ENCODE measurements around the gene CD72. TPM values are rescaled to one million over a fixed set of nuclear protein-coding genes. Genes with fewer than 3 reads are reported as not detected.

Gene CD72
- total RNA-seq (2022) (1.6 and 1.8 TPM in 2 replicates), Bru-seq, nascent RNA (percentile 26 among the genes with signal in this experiment), BruChase-seq, experiment 1, labeled RNA remaining after a 6-hour chase (percentile 44 among the genes with signal in this experiment), BruChase-seq, experiment 2, labeled RNA remaining after a 2-hour chase (percentile 36 among the genes with signal in this experiment)
- long read RNA-seq, partial matches to known transcripts: 1 of 1 reads
- long read RNA-seq, other reads (novel, unspliced or antisense): 0 of 1 reads

GRCh38 chr9:35618325-35618727 lies at the start of gene CD72:
TSS of gene CD72 (minus strand) at chr9:35618413. CDS start at chr9:35618303, 110 bp downstream.
- TF ChIP-seq CTCF (IDR thresholded peaks at IDR 0.05; ENCODE audit: unreplicated experiment): no peak
- no TSS peak for BruUV-seq (replicated peaks)
- peaks cover 48% of the 10 kb centered on the region for H3K27me3 Mint-ChIP-seq (ENCODE audit: insufficient read depth, unreplicated experiment)
- no peaks in the 10 kb centered on the region for H3K36me3 Mint-ChIP-seq (ENCODE audit: insufficient read depth, unreplicated experiment)
- H3K4me1 Mint-ChIP-seq (ENCODE audit: insufficient read depth, unreplicated experiment): no peaks in the 10 kb centered on the region
- no peak for DNase-seq (ENCODE audit: unreplicated experiment)
- no peaks in the 10 kb centered on the region for H3K9me3 Mint-ChIP-seq (ENCODE audit: unreplicated experiment)
- H3K27ac Mint-ChIP-seq (ENCODE audit: low read depth, unreplicated experiment): no peak within 1 kb of the TSS
- ChIA-PET CTCF (no interaction called here), POLR2A (no interaction called here)
- no peak within 1 kb of the TSS for H3K4me3 Mint-ChIP-seq (ENCODE audit: unreplicated experiment)
- intact Hi-C loops (cut with micrococcal nuclease): no loop called here

GRCh38 chr9:35667939-35668338 lies 49.7 kb upstream of the CD72 start:
- Mint-ChIP-seq H3K4me1 (ENCODE audit: insufficient read depth, unreplicated experiment) (peaks cover 6% of the 10 kb centered on the region), H3K9me3 (ENCODE audit: unreplicated experiment) (no peaks in the 10 kb centered on the region), H3K4me3 (ENCODE audit: unreplicated experiment) (no peak overlapping the region), H3K27ac (ENCODE audit: low read depth, unreplicated experiment) (no peak overlapping the region), H3K36me3 (ENCODE audit: insufficient read depth, unreplicated experiment) (peaks cover under 1% of the 10 kb centered on the region), H3K27me3 (ENCODE audit: insufficient read depth, unreplicated experiment) (no peaks in the 10 kb centered on the region)
- TF ChIP-seq CTCF (IDR thresholded peaks at IDR 0.05; ENCODE audit: unreplicated experiment): no peak
- intact Hi-C loops (cut with micrococcal nuclease): no loop called here
- ChIA-PET POLR2A (interaction anchor here (1.3 kb wide), 1 partner anchor 27 kb away, joined by 6 read pairs; no protein-coding TSS in a partner anchor), CTCF (interaction anchor here (0.6 to 1.1 kb wide), 2 partner anchors 21 to 705 kb away, joined by 3 read pairs; no protein-coding TSS in a partner anchor)
- BruUV-seq (replicated peaks): no TSS peak
- DNase-seq (ENCODE audit: unreplicated experiment): no peak

- intact Hi-C loops (cut with micrococcal nuclease): no loop called here
- ChIA-PET POLR2A (interaction anchor here (1.6 to 4.0 kb wide), 2 partner anchors 24 to 86 kb away, joined by 3 to 29 read pairs; partner anchors contain the start of gene TPM2), CTCF (interaction anchor here (0.7 to 1.8 kb wide), 3 partner anchors 11 to 25 kb away, joined by 3 to 5 read pairs (median 4); no protein-coding TSS in a partner anchor)
- TF ChIP-seq CTCF (IDR thresholded peaks at IDR 0.05; ENCODE audit: unreplicated experiment): no peak
- no TSS peak for BruUV-seq (replicated peaks)
- peaks cover 9% of the 10 kb centered on the region for H3K36me3 Mint-ChIP-seq (ENCODE audit: insufficient read depth, unreplicated experiment)
- H3K4me3 Mint-ChIP-seq (ENCODE audit: unreplicated experiment): no peak overlapping the region
- H3K27ac Mint-ChIP-seq (ENCODE audit: low read depth, unreplicated experiment): no peak overlapping the region
- DNase-seq (ENCODE audit: unreplicated experiment): no peak
- H3K4me1 Mint-ChIP-seq (ENCODE audit: insufficient read depth, unreplicated experiment): peaks cover 12% of the 10 kb centered on the region
- no peaks in the 10 kb centered on the region for H3K9me3 Mint-ChIP-seq (ENCODE audit: unreplicated experiment)
- no peaks in the 10 kb centered on the region for H3K27me3 Mint-ChIP-seq (ENCODE audit: insufficient read depth, unreplicated experiment)
Observed at GRCh38 chr9:35666549-35666948, 48.3 kb upstream of the CD72 start.

GRCh38 chr9:35666045-35666444 lies 47.8 kb upstream of the CD72 start:
- Mint-ChIP-seq H3K4me3 (ENCODE audit: unreplicated experiment) (peak overlapping the region; percentile 86), H3K27me3 (ENCODE audit: insufficient read depth, unreplicated experiment) (no peaks in the 10 kb centered on the region), H3K4me1 (ENCODE audit: insufficient read depth, unreplicated experiment) (peaks cover 12% of the 10 kb centered on the region), H3K36me3 (ENCODE audit: insufficient read depth, unreplicated experiment) (peaks cover 14% of the 10 kb centered on the region), H3K27ac (ENCODE audit: low read depth, unreplicated experiment) (no peak overlapping the region), H3K9me3 (ENCODE audit: unreplicated experiment) (no peaks in the 10 kb centered on the region)
- ChIA-PET POLR2A (interaction anchor here (0.8 to 4.0 kb wide), 11 partner anchors 8 to 620 kb away, joined by 3 to 29 read pairs (median 4); partner anchors contain the start of genes CA9, CREB3, GBA2 and RGP1), CTCF (interaction anchor here (0.7 to 11.0 kb wide), 7 partner anchors 12 to 83 kb away, joined by 3 to 119 read pairs (median 4); partner anchors contain the start of genes CREB3, GBA2, RGP1 and TLN1)
- BruUV-seq (replicated peaks): no TSS peak
- intact Hi-C loops (cut with micrococcal nuclease): no loop called here
- DNase-seq (ENCODE audit: unreplicated experiment): no peak
- no peak for TF ChIP-seq CTCF (IDR thresholded peaks at IDR 0.05; ENCODE audit: unreplicated experiment)

Measured in MCF 10A (cell line).